Neural progenitor cell (in vitro differentiated cells): ENCODE measurements around the gene CSF1. TPM values are rescaled to one million over a fixed set of nuclear protein-coding genes. Genes with fewer than 3 reads are reported as not detected.

Experiments used
- DNase-seq: peaks from one replicate; pipeline ENCODE4 v3.0.0-alpha.2; 2016; ENCODE audit warnings: low spot score
- H2AFZ ChIP-seq: fragments of 200-600 bp; sonication (generic); replicated peaks from 2 replicates; pipeline ENCODE4 v1.6.1; 2016; ENCODE audit warnings: antibody characterized with exemption
- H3F3A ChIP-seq: fragments of 200-600 bp; sonication (generic); 2 replicates; pipeline ENCODE4 v1.6.1; 2016; ENCODE audit warnings: antibody characterized with exemption, low read depth
- H3K27ac ChIP-seq: fragments of 200-600 bp; sonication (generic); 2 replicates; pipeline ENCODE4 v1.5.1; 2016; ENCODE audit warnings: mild to moderate bottlenecking
- H3K27me3 ChIP-seq: fragments of 200-600 bp; sonication (generic); 2 replicates; pipeline ENCODE4 v1.6.1; 2016; ENCODE audit warnings: mild to moderate bottlenecking, moderate library complexity
- H3K36me3 ChIP-seq: fragments of 200-600 bp; sonication (generic); 2 replicates; pipeline ENCODE4 v1.5.1; 2016
- H3K4me1 ChIP-seq: fragments of 200-600 bp; sonication (generic); 2 replicates; pipeline ENCODE4 v1.6.1; 2016; ENCODE audit warnings: mixed run types
- H3K4me2 ChIP-seq: fragments of 200-600 bp; sonication (generic); 2 replicates; pipeline ENCODE4 v1.6.1; 2016
- H3K4me3 ChIP-seq: fragments of 200-600 bp; sonication (generic); 2 replicates; pipeline ENCODE4 v1.5.1; 2016
- H3K79me2 ChIP-seq: fragments of 200-600 bp; sonication (generic); 2 replicates; pipeline ENCODE4 v1.6.1; 2016; ENCODE audit warnings: low read depth
- H3K9ac ChIP-seq: fragments of 200-600 bp; sonication (generic); 2 replicates; pipeline ENCODE4 v1.6.1; 2016
- H3K9me3 ChIP-seq: fragments of 200-600 bp; sonication (generic); 2 replicates; pipeline ENCODE4 v1.5.1; 2016; ENCODE audit warnings: low read depth
- H4K20me1 ChIP-seq: fragments of 200-600 bp; sonication (generic); 2 replicates; pipeline ENCODE4 v1.6.1; 2016; ENCODE audit warnings: low read depth
- H3K27ac Mint-ChIP-seq: 3 replicates; pipeline ENCODE4 v1.8.0; 2021; ENCODE audit warnings: mixed read lengths
- H3K27me3 Mint-ChIP-seq: 2 replicates; pipeline ENCODE4 v1.8.0; 2022; ENCODE audit warnings: low read depth, mild to moderate bottlenecking, inconsistent platforms, moderate library complexity, mixed read lengths; ENCODE audit not compliant: insufficient read depth
- H3K36me3 Mint-ChIP-seq: 3 replicates; pipeline ENCODE4 v1.8.0; 2021; ENCODE audit warnings: mixed read lengths
- H3K4me1 Mint-ChIP-seq: 3 replicates; pipeline ENCODE4 v1.8.0; 2021; ENCODE audit warnings: mixed read lengths
- H3K4me3 Mint-ChIP-seq: 3 replicates; pipeline ENCODE4 v1.8.0; 2021; ENCODE audit warnings: mild to moderate bottlenecking, moderate library complexity, mixed read lengths
- H3K9me3 Mint-ChIP-seq: 3 replicates; pipeline ENCODE4 v1.8.0; 2020; ENCODE audit warnings: mixed read lengths
- CTCF ChIP-seq: fragments of 200-600 bp; sonication (generic); IDR thresholded peaks from 2 replicates; pipeline ENCODE4 v1.5.1; 2017; ENCODE audit warnings: antibody characterized with exemption, mild to moderate bottlenecking
- EZH2 ChIP-seq: fragments of 200-600 bp; sonication (generic); IDR thresholded peaks from 2 replicates; pipeline ENCODE4 v1.6.1; 2017; ENCODE audit warnings: antibody characterized with exemption, mild to moderate bottlenecking, moderate library complexity
- EZH2phosphoT487 ChIP-seq: fragments of 200-600 bp; sonication (generic); IDR thresholded peaks from 2 replicates; pipeline ENCODE4 v1.6.1; 2017; ENCODE audit warnings: antibody characterized with exemption
- total RNA-seq: library from RNA; depleted of rRNA; stranded (reverse); fragments of >200 nt; gene quantifications from 2 replicates; pipeline ENCODE4 v1.2.3, GENCODE V29; 2015; ENCODE audit warnings: low replicate concordance

CSF1 gene
- total RNA-seq, 1 donor from 2014 or later, result 2.7 TPM

DNA sequence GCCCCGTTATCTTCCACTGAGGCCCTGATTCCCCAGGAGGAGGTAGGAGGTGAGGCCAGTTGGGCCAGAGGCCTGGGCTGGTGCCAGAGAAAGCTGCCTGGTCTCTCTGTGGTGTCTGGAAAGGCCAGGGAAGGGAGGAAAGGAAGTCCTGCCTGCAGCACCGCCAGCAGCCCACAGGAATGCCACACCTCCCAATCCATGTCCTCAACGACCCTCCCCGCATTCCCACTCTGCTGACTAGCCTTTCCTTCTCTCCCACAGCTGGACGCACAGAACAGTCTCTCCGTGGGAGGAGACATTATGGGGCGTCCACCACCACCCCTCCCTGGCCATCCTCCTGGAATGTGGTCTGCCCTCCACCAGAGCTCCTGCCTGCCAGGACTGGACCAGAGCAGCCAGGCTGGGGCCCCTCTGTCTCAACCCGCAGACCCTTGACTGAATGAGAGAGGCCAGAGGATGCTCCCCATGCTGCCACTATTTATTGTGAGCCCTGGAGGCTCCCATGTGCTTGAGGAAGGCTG, 18.0 kb downstream of the CSF1 start:
- Mint-ChIP-seq H3K4me3 (no peak overlapping the region), H3K4me1 (peaks cover 33% of the 10 kb centered on the region), H3K36me3 (peaks cover 24% of the 10 kb centered on the region), H3K27me3 (peaks cover 6% of the 10 kb centered on the region), H3K9me3 (no peaks in the 10 kb centered on the region), H3K27ac (no peak overlapping the region)
- no peaks in the 10 kb centered on the region for H3K79me2 ChIP-seq
- no peak for DNase-seq
- H3K4me1 ChIP-seq, result peaks cover 21% of the 10 kb centered on the region
- no peak overlapping the region for H2AFZ ChIP-seq
- H3K9me3 ChIP-seq, result no peaks in the 10 kb centered on the region
- no peak for TF ChIP-seq EZH2
- no peak for TF ChIP-seq CTCF
- TF ChIP-seq EZH2phosphoT487, result no peak
- no peak overlapping the region for H3K27ac ChIP-seq
- no peak overlapping the region for H3K9ac ChIP-seq
- H3K4me3 ChIP-seq, result no peak overlapping the region
- peaks cover 21% of the 10 kb centered on the region for H3F3A ChIP-seq
- no peaks in the 10 kb centered on the region for H3K27me3 ChIP-seq
- H4K20me1 ChIP-seq, result no peaks in the 10 kb centered on the region
- no peaks in the 10 kb centered on the region for H3K36me3 ChIP-seq
- no peak overlapping the region for H3K4me2 ChIP-seq

DNA sequence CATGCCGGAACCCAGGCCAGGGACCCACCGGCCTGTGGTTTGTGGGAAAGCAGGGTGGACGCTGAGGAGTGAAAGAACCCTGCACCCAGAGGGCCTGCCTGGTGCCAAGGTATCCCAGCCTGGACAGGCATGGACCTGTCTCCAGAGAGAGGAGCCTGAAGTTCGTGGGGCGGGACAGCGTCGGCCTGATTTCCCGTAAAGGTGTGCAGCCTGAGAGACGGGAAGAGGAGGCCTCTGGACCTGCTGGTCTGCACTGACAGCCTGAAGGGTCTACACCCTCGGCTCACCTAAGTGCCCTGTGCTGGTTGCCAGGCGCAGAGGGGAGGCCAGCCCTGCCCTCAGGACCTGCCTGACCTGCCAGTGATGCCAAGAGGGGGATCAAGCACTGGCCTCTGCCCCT, 18.5 kb downstream of the CSF1 start:
- Histone ChIP-seq H3K9me3 (no peaks in the 10 kb centered on the region), H3K4me1 (peaks cover 24% of the 10 kb centered on the region), H2AFZ (no peak overlapping the region), H3K36me3 (no peaks in the 10 kb centered on the region), H3K4me3 (no peak overlapping the region), H4K20me1 (no peaks in the 10 kb centered on the region), H3K79me2 (no peaks in the 10 kb centered on the region), H3K27me3 (no peaks in the 10 kb centered on the region), H3K4me2 (no peak overlapping the region), H3K27ac (no peak overlapping the region), H3K9ac (no peak overlapping the region), H3F3A (peaks cover 21% of the 10 kb centered on the region)
- no peak overlapping the region for H3K4me3 Mint-ChIP-seq
- peaks cover 6% of the 10 kb centered on the region for H3K27me3 Mint-ChIP-seq
- DNase-seq, result no peak
- peak overlapping the region; percentile 93 for H3K27ac Mint-ChIP-seq
- peaks cover 32% of the 10 kb centered on the region for H3K4me1 Mint-ChIP-seq
- peaks cover 23% of the 10 kb centered on the region for H3K36me3 Mint-ChIP-seq
- no peak for TF ChIP-seq EZH2
- TF ChIP-seq CTCF, result no peak
- TF ChIP-seq EZH2phosphoT487, result no peak
- H3K9me3 Mint-ChIP-seq, result no peaks in the 10 kb centered on the region

GRCh38 chr1:109929588-109930251, 19.1 kb downstream of the CSF1 start:
- Mint-ChIP-seq H3K9me3 (no peaks in the 10 kb centered on the region), H3K4me1 (peaks cover 30% of the 10 kb centered on the region), H3K36me3 (peaks cover 21% of the 10 kb centered on the region), H3K4me3 (no peak overlapping the region), H3K27me3 (peaks cover 9% of the 10 kb centered on the region), H3K27ac (peak overlapping the region; percentile 93)
- Histone ChIP-seq H3K4me3 (no peak overlapping the region), H3K4me2 (no peak overlapping the region), H3K27ac (peak overlapping the region; percentile 49), H3K36me3 (no peaks in the 10 kb centered on the region), H3K4me1 (peaks cover 26% of the 10 kb centered on the region), H3K27me3 (no peaks in the 10 kb centered on the region), H3K9me3 (no peaks in the 10 kb centered on the region), H3K9ac (no peak overlapping the region), H2AFZ (no peak overlapping the region), H4K20me1 (no peaks in the 10 kb centered on the region), H3K79me2 (no peaks in the 10 kb centered on the region), H3F3A (peaks cover 21% of the 10 kb centered on the region)
- DNase-seq, result no peak
- TF ChIP-seq CTCF (no peak), EZH2phosphoT487 (no peak), EZH2 (no peak)
